ENCODE data around the gene PCDH8. TPM values are rescaled to one million over a fixed set of nuclear protein-coding genes. Genes with fewer than 3 reads are reported as not detected.
"Not testable (repeated sequence)": the region's sequence is repeated elsewhere in the genome, so short reads cannot be mapped to it uniquely, and the experiment has no call there.

Gene PCDH8
- total and polyA plus RNA-seq, 2 of the 4 experiments (the other 2 are of a cell fraction) = not detected

DNA sequence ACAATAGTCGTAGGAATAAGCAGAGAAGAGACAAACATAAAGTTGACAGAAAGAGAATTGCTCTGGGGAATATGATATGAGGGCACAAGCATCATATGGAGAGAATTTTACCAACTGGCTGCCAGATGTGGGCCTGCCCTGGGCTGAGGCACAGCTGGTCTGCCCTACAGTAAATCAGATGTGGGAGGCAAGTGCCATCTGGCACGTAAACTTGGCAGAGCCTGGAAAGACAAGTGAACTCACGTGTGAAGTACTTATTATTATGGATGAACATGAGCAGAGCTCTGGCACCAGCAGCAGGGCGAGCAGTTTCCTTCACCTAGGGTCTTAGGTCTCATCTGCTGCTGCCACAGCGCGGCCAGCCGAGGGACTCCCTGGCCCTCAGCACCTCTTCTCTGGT lies 20.6 kb downstream of the PCDH8 start:
- Histone ChIP-seq H3K9me3 (ENCODE audit: control insufficient read depth, insufficient read depth, low read length) (no peaks in the 10 kb centered on the region), H3K18ac (ENCODE audit: low read depth, low read length) (no peak overlapping the region), H3K27me3 (ENCODE audit: control insufficient read depth, insufficient read depth, low read length) (no peaks in the 10 kb centered on the region), H3K79me1 (ENCODE audit: low read depth in 1 of 2, low read length in 2 of 2) (no peaks in the 10 kb centered on the region), H4K5ac (ENCODE audit: low read depth, low read length) (no peak overlapping the region), H3K14ac (replicated peaks; ENCODE audit: low read depth, low read length) (no peak overlapping the region), H3K56ac (ENCODE audit: extremely low read depth, insufficient read depth, low read length) (no peak overlapping the region), H2AK9ac (replicated peaks; ENCODE audit: low read depth, low read length, poor library complexity) (no peak overlapping the region), H3K4me1 (ENCODE audit: control insufficient read depth, insufficient read depth, low read length) (no peaks in the 10 kb centered on the region), H3K9ac (ENCODE audit: low read depth, low read length) (no peak overlapping the region), H2AFZ (replicated peaks; ENCODE audit: low read length, poor library complexity) (no peak overlapping the region), H4K91ac (ENCODE audit: insufficient read depth, low read depth, low read length) (no peak overlapping the region), H3K36me3 (ENCODE audit: control insufficient read depth, insufficient read depth, low read length) (no peaks in the 10 kb centered on the region), H2BK5ac (ENCODE audit: low read depth, low read length, poor library complexity, severe bottlenecking) (no peak overlapping the region), H2BK15ac (ENCODE audit: low read depth, low read length) (no peak overlapping the region), H3K4me3 (ENCODE audit: insufficient read depth, low read depth, low read length) (no peak overlapping the region), H4K20me1 (ENCODE audit: insufficient read depth, low read length) (no peaks in the 10 kb centered on the region), H3K23ac (ENCODE audit: low read depth, low read length) (no peak overlapping the region), H3K27ac (ENCODE audit: insufficient read depth, low read length) (no peak overlapping the region), H4K8ac (ENCODE audit: low read depth in 2 of 2, low read length in 2 of 2) (no peak overlapping the region), H2BK20ac (ENCODE audit: low read depth, low read length) (no peak overlapping the region), H3K4me2 (ENCODE audit: low read depth, low read length) (no peak overlapping the region), H2BK120ac (ENCODE audit: low read depth, low read length) (no peak overlapping the region), H3K9me1 (ENCODE audit: insufficient read depth, low read length) (no peaks in the 10 kb centered on the region), H3K4ac (ENCODE audit: low read depth, low read length) (no peak overlapping the region), H2AK5ac (ENCODE audit: low read depth, low read length) (no peak overlapping the region)
- ChIA-PET POLR2A (ENCODE audit: unreplicated experiment) (no interaction called here), CTCF (no interaction called here)
- TF ChIP-seq BHLHE40 (IDR thresholded peaks at IDR 0.05; ENCODE audit: low read depth, low read length) = no peak
- no peak for TF ChIP-seq NFE2L2 (IDR thresholded peaks at IDR 0.05; ENCODE audit: low read depth, low read length)
- TF ChIP-seq RAD21 (IDR thresholded peaks at IDR 0.05; ENCODE audit: low read length) = no peak
- no peak for TF ChIP-seq CEBPB (IDR thresholded peaks at IDR 0.05; ENCODE audit: low read depth, low read length)
- no peak for TF ChIP-seq RCOR1 (IDR thresholded peaks at IDR 0.05; ENCODE audit: insufficient replicate concordance, low read length)
- no peak for TF ChIP-seq MAFK (IDR thresholded peaks at IDR 0.05; ENCODE audit: low read depth, low read length)
- TF ChIP-seq, protein P1, sequence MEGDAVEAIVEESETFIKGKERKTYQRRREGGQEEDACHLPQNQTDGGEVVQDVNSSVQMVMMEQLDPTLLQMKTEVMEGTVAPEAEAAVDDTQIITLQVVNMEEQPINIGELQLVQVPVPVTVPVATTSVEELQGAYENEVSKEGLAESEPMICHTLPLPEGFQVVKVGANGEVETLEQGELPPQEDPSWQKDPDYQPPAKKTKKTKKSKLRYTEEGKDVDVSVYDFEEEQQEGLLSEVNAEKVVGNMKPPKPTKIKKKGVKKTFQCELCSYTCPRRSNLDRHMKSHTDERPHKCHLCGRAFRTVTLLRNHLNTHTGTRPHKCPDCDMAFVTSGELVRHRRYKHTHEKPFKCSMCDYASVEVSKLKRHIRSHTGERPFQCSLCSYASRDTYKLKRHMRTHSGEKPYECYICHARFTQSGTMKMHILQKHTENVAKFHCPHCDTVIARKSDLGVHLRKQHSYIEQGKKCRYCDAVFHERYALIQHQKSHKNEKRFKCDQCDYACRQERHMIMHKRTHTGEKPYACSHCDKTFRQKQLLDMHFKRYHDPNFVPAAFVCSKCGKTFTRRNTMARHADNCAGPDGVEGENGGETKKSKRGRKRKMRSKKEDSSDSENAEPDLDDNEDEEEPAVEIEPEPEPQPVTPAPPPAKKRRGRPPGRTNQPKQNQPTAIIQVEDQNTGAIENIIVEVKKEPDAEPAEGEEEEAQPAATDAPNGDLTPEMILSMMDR (conservative IDR thresholded peaks at IDR 0.05; ENCODE audit: low read depth, low read length) = no peak
- TF ChIP-seq CHD1 (IDR thresholded peaks at IDR 0.05; ENCODE audit: low read depth, low read length) = no peak
- TF ChIP-seq SMC3 (IDR thresholded peaks at IDR 0.05; ENCODE audit: low read depth, low read length) = no peak
- ATAC-seq (ENCODE audit: low read depth) (no peak), DNase-seq (no peak)
- BruUV-seq (replicated peaks) = no TSS peak
- in situ Hi-C loops (cut with MboI; ENCODE audit: low sequenced_read_pairs) (no loop called here), dilution Hi-C loops (cut with HindIII; ENCODE audit: low sequenced_read_pairs, unreplicated experiment) (no loop called here), intact Hi-C loops (cut with micrococcal nuclease) (no loop called here)
- 40% methylated on average over 1 of the region's 7 CpGs; no CpG with 5 or more reads in 1 of the 2 experiments for WGBS, 2 experiments (ENCODE audit: extremely low coverage in 2 of 2, insufficient read length in 1 of 2)

DNA sequence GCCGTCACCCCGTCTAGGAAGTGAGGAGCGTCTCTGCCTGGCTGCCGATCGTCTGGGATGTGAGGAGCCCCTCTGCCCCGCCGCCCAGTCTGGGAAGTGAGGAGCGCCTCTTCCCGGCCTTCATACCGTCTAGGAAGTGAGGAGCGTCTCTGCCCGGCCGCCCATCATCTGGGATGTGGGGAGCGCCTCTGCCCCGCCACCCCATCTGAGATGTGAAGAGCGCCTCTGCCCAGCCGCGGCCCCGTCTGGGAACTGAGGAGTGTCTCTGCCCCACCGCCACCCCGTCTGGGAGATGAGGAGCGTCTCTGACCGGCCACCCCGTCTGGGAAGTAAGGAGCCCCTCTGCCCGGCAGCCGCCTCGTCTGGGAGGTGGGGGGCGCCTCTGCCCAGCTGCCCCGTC lies 30.6 kb downstream of the PCDH8 start:
- DNase-seq; BruUV-seq (replicated peaks); H3K14ac ChIP-seq (replicated peaks; ENCODE audit: low read depth, low read length); H3K4me1 ChIP-seq (ENCODE audit: control insufficient read depth, insufficient read depth, low read length); H3K56ac ChIP-seq (ENCODE audit: extremely low read depth, insufficient read depth, low read length); POLR2A ChIA-PET (ENCODE audit: unreplicated experiment); H2AFZ ChIP-seq (replicated peaks; ENCODE audit: low read length, poor library complexity); intact Hi-C loops (cut with micrococcal nuclease); H3K79me1 ChIP-seq (ENCODE audit: low read depth in 1 of 2, low read length in 2 of 2); H2BK15ac ChIP-seq (ENCODE audit: low read depth, low read length); H3K4me3 ChIP-seq (ENCODE audit: insufficient read depth, low read depth, low read length); H4K91ac ChIP-seq (ENCODE audit: insufficient read depth, low read depth, low read length); H4K8ac ChIP-seq (ENCODE audit: low read depth in 2 of 2, low read length in 2 of 2); H3K4me2 ChIP-seq (ENCODE audit: low read depth, low read length); H2AK5ac ChIP-seq (ENCODE audit: low read depth, low read length); H2BK120ac ChIP-seq (ENCODE audit: low read depth, low read length); H3K27ac ChIP-seq (ENCODE audit: insufficient read depth, low read length); H3K23ac ChIP-seq (ENCODE audit: low read depth, low read length); H3K9ac ChIP-seq (ENCODE audit: low read depth, low read length); dilution Hi-C loops (cut with HindIII; ENCODE audit: low sequenced_read_pairs, unreplicated experiment); ATAC-seq (ENCODE audit: low read depth); H2AK9ac ChIP-seq (replicated peaks; ENCODE audit: low read depth, low read length, poor library complexity); H4K5ac ChIP-seq (ENCODE audit: low read depth, low read length); H2BK5ac ChIP-seq (ENCODE audit: low read depth, low read length, poor library complexity, severe bottlenecking); H3K4ac ChIP-seq (ENCODE audit: low read depth, low read length); H2BK20ac ChIP-seq (ENCODE audit: low read depth, low read length); H3K27me3 ChIP-seq (ENCODE audit: control insufficient read depth, insufficient read depth, low read length); CTCF ChIA-PET; H3K9me3 ChIP-seq (ENCODE audit: control insufficient read depth, insufficient read depth, low read length); H4K20me1 ChIP-seq (ENCODE audit: insufficient read depth, low read length); in situ Hi-C loops (cut with MboI; ENCODE audit: low sequenced_read_pairs); H3K9me1 ChIP-seq (ENCODE audit: insufficient read depth, low read length); H3K36me3 ChIP-seq (ENCODE audit: control insufficient read depth, insufficient read depth, low read length); H3K18ac ChIP-seq (ENCODE audit: low read depth, low read length): not testable (repeated sequence)
- whole genome bisulfite sequencing, 2 experiments (ENCODE audit: extremely low coverage in 2 of 2, insufficient read length in 1 of 2) = no CpG with 5 or more reads among the region's 29 CpGs
